GM12874 (cell line): Measurements from ENCODE around the gene ATP8A2.

ENCODE experiments used
- TF ChIP-seq, protein P1 (sequence below): IDR thresholded peaks from 2 replicates; pipeline ENCODE4 v1.5.1; 2011; ENCODE audit warnings: low read depth, mild to moderate bottlenecking, control low read depth, low read length, moderate library complexity; ENCODE audit not compliant: insufficient read depth

Gene ATP8A2

GRCh38 chr13:25928941-25929505 lies 557.2 kb downstream of the ATP8A2 start:
- TF ChIP-seq, protein P1, sequence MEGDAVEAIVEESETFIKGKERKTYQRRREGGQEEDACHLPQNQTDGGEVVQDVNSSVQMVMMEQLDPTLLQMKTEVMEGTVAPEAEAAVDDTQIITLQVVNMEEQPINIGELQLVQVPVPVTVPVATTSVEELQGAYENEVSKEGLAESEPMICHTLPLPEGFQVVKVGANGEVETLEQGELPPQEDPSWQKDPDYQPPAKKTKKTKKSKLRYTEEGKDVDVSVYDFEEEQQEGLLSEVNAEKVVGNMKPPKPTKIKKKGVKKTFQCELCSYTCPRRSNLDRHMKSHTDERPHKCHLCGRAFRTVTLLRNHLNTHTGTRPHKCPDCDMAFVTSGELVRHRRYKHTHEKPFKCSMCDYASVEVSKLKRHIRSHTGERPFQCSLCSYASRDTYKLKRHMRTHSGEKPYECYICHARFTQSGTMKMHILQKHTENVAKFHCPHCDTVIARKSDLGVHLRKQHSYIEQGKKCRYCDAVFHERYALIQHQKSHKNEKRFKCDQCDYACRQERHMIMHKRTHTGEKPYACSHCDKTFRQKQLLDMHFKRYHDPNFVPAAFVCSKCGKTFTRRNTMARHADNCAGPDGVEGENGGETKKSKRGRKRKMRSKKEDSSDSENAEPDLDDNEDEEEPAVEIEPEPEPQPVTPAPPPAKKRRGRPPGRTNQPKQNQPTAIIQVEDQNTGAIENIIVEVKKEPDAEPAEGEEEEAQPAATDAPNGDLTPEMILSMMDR, result no peak

- TF ChIP-seq, protein P1, result no peak
Observed at GRCh38 chr13:25929816-25930215, 558.0 kb downstream of the ATP8A2 start.

GRCh38 chr13:25930653-25931052 lies 558.9 kb downstream of the ATP8A2 start:
- TF ChIP-seq, protein P1, result no peak

GRCh38 chr13:25932365-25932764 lies 560.6 kb downstream of the ATP8A2 start:
- TF ChIP-seq, protein P1, result no peak

DNA sequence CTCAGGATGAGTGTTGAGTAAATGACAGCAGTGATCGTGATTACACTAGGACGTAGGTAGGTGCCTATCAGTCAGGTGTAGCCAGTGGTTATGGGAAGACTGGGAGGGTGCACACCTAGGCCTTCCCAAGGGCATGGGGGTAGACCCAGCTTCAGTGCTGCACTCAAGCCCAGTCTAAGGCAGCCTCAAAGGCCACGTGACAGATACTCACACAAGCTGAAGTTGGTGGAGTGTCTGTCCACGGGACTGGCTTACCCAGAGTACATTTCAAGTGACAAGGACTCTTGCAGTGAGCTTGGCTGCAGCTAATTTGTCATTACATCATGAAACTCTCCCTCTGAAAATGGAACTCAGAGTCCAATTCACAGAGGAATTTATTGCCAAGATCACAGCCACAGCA lies 561.7 kb downstream of the ATP8A2 start:
- TF ChIP-seq, protein P1, result no peak

DNA sequence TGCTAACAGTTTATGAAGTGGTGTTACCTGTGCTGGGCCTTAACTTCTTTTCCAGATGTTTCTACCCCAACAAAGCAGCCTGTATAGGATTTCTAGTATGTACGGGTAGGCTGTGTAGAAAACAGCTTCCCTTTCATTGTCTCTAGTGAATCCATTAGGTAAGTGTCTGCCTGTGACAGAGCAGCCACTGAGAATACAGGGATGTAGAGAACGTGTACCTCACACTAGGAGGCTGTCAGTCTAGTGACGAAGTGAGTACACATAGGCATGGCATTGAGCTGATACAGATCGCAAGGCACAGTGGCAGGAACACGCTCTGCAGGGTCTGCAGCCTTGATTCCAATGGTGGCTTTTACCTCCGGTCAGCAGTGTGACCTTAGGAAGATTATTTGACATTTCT lies 562.4 kb downstream of the ATP8A2 start:
- TF ChIP-seq, protein P1, result no peak

DNA sequence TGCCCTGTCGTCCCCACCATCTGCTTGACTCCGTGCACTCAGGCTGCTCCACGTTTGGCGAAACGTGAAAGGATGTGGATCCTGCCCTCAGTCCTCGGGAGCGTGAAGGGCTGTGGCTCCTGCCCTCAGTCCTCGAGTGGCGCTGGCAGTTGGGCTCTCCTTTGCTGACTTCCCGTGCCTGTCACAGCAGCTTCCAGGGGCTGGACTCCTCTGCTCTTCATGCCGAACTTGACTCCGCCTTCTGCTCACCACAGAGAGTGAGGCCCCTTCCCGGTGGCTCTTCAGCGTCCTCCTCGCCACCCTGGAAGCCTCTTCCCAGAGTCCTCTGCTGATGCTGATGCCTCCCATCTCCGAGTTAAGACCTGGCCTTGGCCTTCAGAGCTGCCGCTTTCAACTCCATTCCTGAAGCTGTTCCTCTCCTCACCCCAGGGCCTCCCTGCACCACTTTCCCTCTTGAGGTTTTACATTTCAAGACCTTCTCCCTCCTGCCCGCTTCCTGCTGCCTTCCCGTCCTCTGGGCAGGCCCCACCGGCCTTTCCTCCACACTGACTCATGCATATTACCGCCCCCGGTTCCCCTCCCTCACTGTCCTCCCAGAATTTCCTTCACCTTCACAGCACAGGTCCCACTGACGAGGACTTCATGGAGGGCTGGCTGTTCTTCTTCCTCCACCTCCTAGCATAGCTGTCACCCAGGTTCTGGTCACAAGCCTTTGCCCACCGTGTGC lies 568.4 kb downstream of the ATP8A2 start:
- TF ChIP-seq, protein P1, result no peak
